DMS53 (cell line): ENCODE measurements around the gene GNA15.

Source experiments
- DNase-seq: peaks from one replicate; lab custom pipeline; 2025; lab: John Stamatoyannopoulos, UW

GNA15 gene

GRCh38 chr19:3208317-3209207, 72.7 kb downstream of the GNA15 start:
- no peak for DNase-seq

- peak; percentile 54 for DNase-seq
Observed at GRCh38 chr19:3210347-3211017, 74.6 kb downstream of the GNA15 start.

- no peak for DNase-seq
Observed at GRCh38 chr19:3211191-3211590, 75.4 kb downstream of the GNA15 start.

GRCh38 chr19:3213159-3213558, 77.3 kb downstream of the GNA15 start:
- no peak for DNase-seq
